ENCODE data around the gene CLRN3. TPM values are rescaled to one million over a fixed set of nuclear protein-coding genes. Genes with fewer than 3 reads are reported as not detected.

CLRN3 gene
- total and polyA plus RNA-seq, 12 donors, result not detected

- H3K27ac ChIP-seq, result peak overlapping the region; percentile 60 to 90 (median 82)
- TF ChIP-seq, protein P1, sequence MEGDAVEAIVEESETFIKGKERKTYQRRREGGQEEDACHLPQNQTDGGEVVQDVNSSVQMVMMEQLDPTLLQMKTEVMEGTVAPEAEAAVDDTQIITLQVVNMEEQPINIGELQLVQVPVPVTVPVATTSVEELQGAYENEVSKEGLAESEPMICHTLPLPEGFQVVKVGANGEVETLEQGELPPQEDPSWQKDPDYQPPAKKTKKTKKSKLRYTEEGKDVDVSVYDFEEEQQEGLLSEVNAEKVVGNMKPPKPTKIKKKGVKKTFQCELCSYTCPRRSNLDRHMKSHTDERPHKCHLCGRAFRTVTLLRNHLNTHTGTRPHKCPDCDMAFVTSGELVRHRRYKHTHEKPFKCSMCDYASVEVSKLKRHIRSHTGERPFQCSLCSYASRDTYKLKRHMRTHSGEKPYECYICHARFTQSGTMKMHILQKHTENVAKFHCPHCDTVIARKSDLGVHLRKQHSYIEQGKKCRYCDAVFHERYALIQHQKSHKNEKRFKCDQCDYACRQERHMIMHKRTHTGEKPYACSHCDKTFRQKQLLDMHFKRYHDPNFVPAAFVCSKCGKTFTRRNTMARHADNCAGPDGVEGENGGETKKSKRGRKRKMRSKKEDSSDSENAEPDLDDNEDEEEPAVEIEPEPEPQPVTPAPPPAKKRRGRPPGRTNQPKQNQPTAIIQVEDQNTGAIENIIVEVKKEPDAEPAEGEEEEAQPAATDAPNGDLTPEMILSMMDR (IDR thresholded peaks at IDR 0.05), result no peak
- H3K27me3 ChIP-seq, result no peaks in the 10 kb centered on the region
- 70 to 73% methylated on average over 8 of the region's 8 CpGs for WGBS, 2 donors
- peaks cover 0 to 72% (median 46%) of the 10 kb centered on the region in 9 donors for H3K4me1 ChIP-seq
- ATAC-seq (peak in 5 of 8 donors; percentile 21 to 69 (median 43)), DNase-seq (no peak)
- intact Hi-C loops (cut with DNase I), result no loop called here
- no peaks in the 10 kb centered on the region for H3K36me3 ChIP-seq
- peaks cover 0 to 4% (median 0%) of the 10 kb centered on the region in 11 donors for H3K9me3 ChIP-seq
- no peak overlapping the region for H3K4me3 ChIP-seq
Measured at GRCh38 chr10:127913368-127913759, 20.6 kb upstream of the CLRN3 start.

- peaks cover 0 to 2% (median 0%) of the 10 kb centered on the region in 7 donors for H3K27me3 ChIP-seq
- WGBS, 2 donors, result 94 to 96% methylated on average over 12 of the region's 12 CpGs
- intact Hi-C loops (cut with DNase I), result no loop called here
- H3K36me3 ChIP-seq, result no peaks in the 10 kb centered on the region
- peaks cover 0 to 78% (median 51%) of the 10 kb centered on the region in 9 donors for H3K4me1 ChIP-seq
- TF ChIP-seq, protein P1 (IDR thresholded peaks at IDR 0.05), result no peak
- H3K9me3 ChIP-seq, result peaks cover 0 to 4% (median 0%) of the 10 kb centered on the region in 11 donors
- ATAC-seq (no peak), DNase-seq (no peak)
- no peak overlapping the region for H3K4me3 ChIP-seq
- peak overlapping the region; percentile 60 to 90 (median 82) for H3K27ac ChIP-seq
Measured at GRCh38 chr10:127912607-127913367, 20.0 kb upstream of the CLRN3 start.

GRCh38 chr10:127911867-127912257 is 19.1 kb upstream of the CLRN3 start:
- intact Hi-C loops (cut with DNase I), result no loop called here
- H3K27ac ChIP-seq, result peak overlapping the region; percentile 44 to 90 (median 82)

DNA sequence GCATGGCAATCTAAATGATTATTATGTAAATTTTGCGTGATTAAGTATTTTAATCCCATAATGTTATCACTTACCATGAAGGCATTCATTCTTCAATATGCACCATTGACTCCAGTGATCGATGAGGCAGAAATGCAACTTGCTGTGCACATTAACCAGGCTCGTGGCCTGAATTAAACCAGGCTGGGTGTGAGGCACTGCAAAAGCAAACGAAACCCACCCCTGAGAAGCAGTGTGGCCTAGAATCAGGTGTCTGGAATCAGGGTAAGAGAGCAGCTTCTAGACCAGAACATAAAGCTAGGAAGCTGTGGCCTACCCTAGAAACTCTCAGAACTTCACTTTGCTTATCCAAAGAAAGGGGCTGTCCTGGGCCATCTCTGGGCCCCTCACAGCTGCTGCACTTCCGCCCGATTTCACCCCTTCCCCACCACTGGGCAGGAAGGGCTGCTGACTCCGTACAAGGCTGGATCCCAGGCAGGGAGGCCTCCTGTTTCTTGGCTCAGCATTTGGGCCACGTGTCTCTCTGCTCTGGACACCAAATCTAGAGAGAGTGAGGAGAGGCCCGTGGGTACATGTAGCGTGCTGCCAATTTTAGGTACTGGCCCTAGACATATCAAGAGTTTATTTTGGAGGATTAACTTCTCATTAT is 18.6 kb upstream of the CLRN3 start:
- Histone ChIP-seq H3K4me1 (peaks cover 2 to 86% (median 54%) of the 10 kb centered on the region in 9 donors), H3K9me3 (peaks cover 0 to 4% (median 0%) of the 10 kb centered on the region in 11 donors), H3K36me3 (no peaks in the 10 kb centered on the region), H3K27ac (peak overlapping the region; percentile 44 to 90 (median 82)), H3K4me3 (no peak overlapping the region), H3K27me3 (peaks cover 0 to 6% (median 0%) of the 10 kb centered on the region in 7 donors)
- TF ChIP-seq, protein P1 (IDR thresholded peaks at IDR 0.05), result no peak
- intact Hi-C loops (cut with DNase I), result no loop called here
- ATAC-seq (peak; percentile 14 to 86 (median 64)), DNase-seq (peak; percentile 40 to 78)
- WGBS, 2 donors, result 58 to 61% methylated on average over 10 of the region's 10 CpGs

More at GRCh38 chr10:127911867-127912257, 19.1 kb upstream of the CLRN3 start:
- ATAC-seq, result no peak
- no peak for DNase-seq
- H3K4me3 ChIP-seq, result no peak overlapping the region
- H3K4me1 ChIP-seq, result peaks cover 0 to 81% (median 54%) of the 10 kb centered on the region in 9 donors
- 84 to 85% methylated on average over 4 of the region's 4 CpGs for WGBS, 2 donors
- H3K36me3 ChIP-seq, result no peaks in the 10 kb centered on the region
- H3K9me3 ChIP-seq, result peaks cover 0 to 4% (median 0%) of the 10 kb centered on the region in 11 donors
- TF ChIP-seq, protein P1 (IDR thresholded peaks at IDR 0.05), result no peak
- H3K27me3 ChIP-seq, result peaks cover 0 to 6% (median 0%) of the 10 kb centered on the region in 7 donors

All from heart right ventricle (tissue), 16 donors.